HG03460 (cell line): ENCODE results near the gene CHMP5.
A peak's percentile ranks its signal among the peaks of the same experiment; 100 is the strongest.

ENCODE experiments used
- ATAC-seq: cut with Tn5 transposase; IDR thresholded peaks from one replicate; pipeline ENCODE4 v1.9.1; 2021; ENCODE audit not compliant: unreplicated experiment

CHMP5 gene

GRCh38 chr9:33242609-33243134 lies 22.2 kb upstream of the CHMP5 start:
- no peak for ATAC-seq

GRCh38 chr9:33244137-33244784 lies 20.6 kb upstream of the CHMP5 start:
- ATAC-seq: no peak

GRCh38 chr9:33245341-33245740 lies 19.5 kb upstream of the CHMP5 start:
- ATAC-seq: no peak

- ATAC-seq: no peak
Measured at GRCh38 chr9:33246269-33246860, 18.5 kb upstream of the CHMP5 start.

- peak; percentile 15 for ATAC-seq
Measured at GRCh38 chr9:33248606-33249005, 16.2 kb upstream of the CHMP5 start.

GRCh38 chr9:33249087-33249658 lies 15.7 kb upstream of the CHMP5 start:
- ATAC-seq: peak; percentile 53

DNA sequence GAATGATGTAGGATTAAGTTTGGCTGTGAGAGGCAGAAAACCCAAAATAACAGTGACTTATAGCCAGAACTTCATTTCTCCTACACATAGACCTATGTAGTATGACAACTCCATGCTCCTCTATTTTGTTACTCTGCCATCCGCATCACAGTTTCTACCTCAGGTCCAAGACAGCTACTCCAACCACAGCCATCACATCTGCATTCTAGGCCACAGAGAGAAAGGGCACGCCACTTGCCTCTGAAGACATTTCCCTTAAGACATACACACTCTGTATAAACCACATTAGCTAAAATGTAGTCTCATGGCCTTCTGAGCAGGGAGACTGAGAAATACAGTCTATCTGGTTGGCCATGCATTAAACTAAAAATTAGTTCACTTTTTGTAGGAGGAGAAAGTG lies 14.9 kb upstream of the CHMP5 start:
- no peak for ATAC-seq

GRCh38 chr9:33250458-33250995 lies 14.3 kb upstream of the CHMP5 start:
- ATAC-seq: no peak

DNA sequence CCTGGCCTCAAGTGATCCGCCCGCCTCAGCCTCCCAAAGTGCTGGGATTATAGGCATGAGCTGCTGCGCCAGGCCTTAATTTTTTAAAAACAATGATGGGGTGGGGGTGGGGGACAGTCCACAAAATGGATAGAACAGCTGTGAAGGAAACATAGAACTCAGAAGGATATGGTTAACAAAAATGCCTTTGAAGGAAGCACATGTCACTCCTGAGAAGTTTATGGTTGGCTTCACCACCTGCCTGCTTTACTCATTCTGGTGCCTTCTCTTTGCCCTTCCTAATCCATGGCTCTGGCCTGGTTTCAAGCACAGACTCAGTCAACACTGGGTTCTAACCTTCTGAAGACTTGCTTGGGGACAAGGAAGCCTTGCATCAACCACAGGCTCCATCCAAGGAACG lies 10.6 kb upstream of the CHMP5 start:
- no peak for ATAC-seq

DNA sequence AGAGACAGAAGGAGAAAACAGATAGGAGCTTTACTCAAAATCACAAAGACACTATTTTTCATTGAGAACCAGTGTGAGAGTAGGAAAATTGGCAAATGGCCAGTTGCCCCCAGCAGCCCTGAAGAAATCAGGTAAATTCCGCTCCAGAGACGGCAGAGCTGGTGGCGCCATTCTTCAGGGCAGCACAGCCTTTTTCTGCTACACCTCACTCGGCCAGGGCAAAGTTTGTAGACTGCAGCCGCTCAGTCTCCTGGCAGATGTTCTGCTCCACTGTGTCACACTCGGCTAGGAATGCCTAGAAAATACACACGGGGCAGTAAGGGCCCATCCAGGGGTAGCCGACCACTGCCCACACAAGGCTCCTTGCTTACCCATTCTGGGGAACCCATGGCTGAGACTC lies 9.8 kb upstream of the CHMP5 start:
- no peak for ATAC-seq

GRCh38 chr9:33255471-33255870 lies 9.4 kb upstream of the CHMP5 start:
- ATAC-seq: no peak

DNA sequence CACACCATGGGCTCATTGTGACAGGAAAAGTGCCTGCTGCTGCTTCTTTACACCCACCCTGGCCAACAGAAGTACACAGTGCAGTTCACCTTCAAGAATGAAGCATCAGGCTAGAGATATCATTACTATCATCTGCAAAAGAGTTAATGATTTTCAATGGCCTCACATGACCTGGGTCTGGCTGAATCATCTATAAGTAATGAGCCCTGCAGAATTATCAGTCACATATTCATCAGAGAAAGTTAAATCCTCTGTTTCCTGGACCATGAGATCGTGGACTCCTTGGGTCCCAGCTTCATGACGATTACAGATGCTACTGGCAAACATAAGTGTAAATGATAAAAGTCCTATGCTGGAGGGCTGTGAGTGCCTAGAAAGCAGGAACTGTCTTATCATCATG lies 8.6 kb upstream of the CHMP5 start:
- no peak for ATAC-seq

- no peak for ATAC-seq
Measured at GRCh38 chr9:33257276-33257675, 7.6 kb upstream of the CHMP5 start.

DNA sequence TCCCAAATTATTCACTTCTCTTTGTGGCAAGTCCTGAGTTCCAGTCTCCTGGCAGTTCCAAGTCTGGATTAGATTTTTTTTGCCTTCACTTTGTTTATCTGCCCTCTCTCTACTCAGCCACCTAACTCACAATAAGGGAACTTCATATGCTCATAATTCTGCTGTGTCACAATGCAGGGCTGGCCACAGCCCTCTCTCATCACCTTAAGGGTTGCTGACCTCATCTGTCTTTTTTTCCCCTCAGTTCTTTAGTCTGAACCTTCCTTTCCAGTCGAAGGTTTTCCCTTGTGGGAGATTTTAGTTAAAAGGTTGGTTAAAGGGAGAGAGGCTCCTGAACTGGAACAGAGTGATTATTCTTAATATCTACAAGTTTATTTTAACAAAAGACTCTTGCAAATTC lies 4.5 kb upstream of the CHMP5 start:
- no peak for ATAC-seq

GRCh38 chr9:33263131-33264002 lies 1.5 kb upstream of the CHMP5 start:
- ATAC-seq: no peak

DNA sequence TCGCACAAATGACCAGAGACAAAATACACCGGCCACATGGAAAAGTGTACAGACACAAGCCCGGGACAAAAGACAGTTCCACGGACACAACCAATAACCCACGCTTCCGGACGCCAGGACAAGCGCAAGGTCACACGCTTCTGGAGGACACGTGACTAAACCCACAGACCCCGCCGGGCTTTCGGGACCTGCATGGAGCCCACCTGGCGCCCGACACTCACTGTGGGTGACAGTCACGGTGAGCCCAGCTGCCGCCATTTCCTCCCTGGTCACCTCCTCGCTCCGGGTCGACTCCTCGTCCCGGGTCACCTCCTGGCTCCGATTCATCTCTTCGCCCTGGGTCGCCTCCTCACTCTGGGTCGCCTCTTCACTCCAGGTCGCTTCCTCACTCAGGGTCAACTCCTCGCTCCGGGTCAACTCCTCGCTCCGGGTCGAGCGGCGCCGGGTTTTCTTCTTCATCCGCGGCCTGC lies 811 bp upstream of the CHMP5 start:
- ATAC-seq: peak; percentile 38

DNA sequence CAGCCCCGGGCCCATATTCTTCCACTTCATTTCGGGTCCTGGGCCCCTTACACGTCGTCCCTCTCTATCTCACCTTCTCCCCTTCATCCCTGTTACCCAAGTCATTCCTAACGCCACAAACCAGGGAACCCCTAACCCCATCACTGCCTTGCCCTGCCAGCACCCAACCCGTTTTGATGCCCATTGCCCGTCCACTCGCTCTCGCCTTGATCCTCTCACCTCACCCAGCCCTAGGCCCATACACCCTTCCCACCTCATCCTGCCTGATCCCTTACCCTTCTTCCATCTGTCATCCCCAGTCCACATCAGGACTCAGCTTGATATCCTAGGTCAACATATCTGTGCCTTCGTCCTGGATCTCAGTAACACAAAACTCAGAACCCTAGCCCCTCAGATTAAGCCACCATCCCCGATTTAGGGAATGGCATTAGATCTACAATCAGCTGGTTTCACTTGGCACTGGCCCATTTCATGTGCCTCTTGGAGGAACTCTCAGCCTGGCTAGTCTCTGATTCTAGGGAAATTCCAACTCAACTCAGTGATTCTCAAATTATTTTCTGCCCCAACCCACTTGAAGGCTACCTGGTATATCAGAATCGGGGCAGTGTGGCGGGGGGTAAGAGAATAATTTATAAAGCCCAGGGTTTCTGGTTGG lies 489 bp downstream of the CHMP5 start:
- ATAC-seq: no peak

DNA sequence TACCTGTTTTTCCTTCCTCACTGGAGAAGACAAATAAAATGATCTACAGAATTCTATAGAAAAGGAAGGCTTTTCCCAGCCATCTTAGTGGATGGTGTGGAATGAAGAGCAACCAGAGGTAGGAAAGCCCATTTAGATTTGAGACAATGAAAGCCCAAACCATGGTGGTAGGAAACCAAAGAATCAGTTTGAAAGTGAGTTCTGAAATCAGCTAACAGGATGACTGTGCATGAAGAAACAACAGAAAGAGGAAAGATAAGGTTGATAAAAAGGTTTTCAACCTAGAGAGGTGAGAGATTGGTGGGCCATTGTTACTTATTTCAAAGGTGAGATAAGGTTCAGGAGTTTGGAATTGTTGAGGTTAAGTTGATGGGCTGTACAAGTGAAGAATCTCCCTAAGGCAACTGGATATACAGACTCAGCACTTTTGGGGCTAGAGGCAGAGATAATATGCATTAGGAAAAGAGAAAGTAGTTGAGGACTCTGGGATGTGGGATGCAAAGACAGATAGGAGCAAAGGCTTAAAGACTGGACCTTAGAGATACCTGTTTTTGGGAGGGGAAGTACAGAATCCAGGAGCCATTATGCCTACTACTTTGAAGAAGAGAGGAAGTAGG lies 2.4 kb downstream of the CHMP5 start:
- ATAC-seq: no peak

DNA sequence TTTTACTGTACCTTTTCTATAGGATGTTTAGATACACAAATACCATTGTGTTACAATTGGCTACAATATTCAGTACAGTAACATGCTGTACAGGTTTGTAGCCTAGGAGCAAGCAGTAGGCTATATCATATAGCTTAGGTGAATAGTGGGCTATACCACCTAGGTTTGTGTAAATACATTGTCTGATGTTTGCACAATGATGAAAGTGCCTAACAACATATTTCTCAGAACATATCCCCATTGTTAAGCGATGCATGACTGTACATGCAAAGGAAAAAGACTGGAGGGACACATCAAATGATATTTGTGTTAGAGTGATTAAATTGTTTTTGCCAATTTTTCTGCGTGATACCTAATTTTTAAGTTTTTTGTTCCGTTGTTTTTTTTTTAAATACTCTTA lies 5.3 kb downstream of the CHMP5 start:
- no peak for ATAC-seq

GRCh38 chr9:33272061-33272460 lies 7.2 kb downstream of the CHMP5 start:
- ATAC-seq: no peak
